MM.1S (cell line): ENCODE data around the gene PCDHGA8.

Experiments used
- EZH2phosphoT487 ChIP-seq: fragments of 300-600 bp; sonication (generic); IDR thresholded peaks from 2 replicates; pipeline ENCODE4 v1.6.1; 2018; ENCODE audit warnings: antibody characterized with exemption, low read length
- TF ChIP-seq, protein P1 (sequence below): fragments of 300-600 bp; sonication (generic); IDR thresholded peaks from 2 replicates; pipeline ENCODE4 v1.5.1; 2016; ENCODE audit warnings: antibody characterized with exemption, low read length, mixed read lengths

- TF ChIP-seq, protein P1, sequence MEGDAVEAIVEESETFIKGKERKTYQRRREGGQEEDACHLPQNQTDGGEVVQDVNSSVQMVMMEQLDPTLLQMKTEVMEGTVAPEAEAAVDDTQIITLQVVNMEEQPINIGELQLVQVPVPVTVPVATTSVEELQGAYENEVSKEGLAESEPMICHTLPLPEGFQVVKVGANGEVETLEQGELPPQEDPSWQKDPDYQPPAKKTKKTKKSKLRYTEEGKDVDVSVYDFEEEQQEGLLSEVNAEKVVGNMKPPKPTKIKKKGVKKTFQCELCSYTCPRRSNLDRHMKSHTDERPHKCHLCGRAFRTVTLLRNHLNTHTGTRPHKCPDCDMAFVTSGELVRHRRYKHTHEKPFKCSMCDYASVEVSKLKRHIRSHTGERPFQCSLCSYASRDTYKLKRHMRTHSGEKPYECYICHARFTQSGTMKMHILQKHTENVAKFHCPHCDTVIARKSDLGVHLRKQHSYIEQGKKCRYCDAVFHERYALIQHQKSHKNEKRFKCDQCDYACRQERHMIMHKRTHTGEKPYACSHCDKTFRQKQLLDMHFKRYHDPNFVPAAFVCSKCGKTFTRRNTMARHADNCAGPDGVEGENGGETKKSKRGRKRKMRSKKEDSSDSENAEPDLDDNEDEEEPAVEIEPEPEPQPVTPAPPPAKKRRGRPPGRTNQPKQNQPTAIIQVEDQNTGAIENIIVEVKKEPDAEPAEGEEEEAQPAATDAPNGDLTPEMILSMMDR = no peak
- TF ChIP-seq EZH2phosphoT487 = no peak
Observed at GRCh38 chr5:141421489-141421855, 29.0 kb downstream of the PCDHGA8 start.
